PC-9 (cell line): ENCODE data around the gene ANKS6. TPM values are rescaled to one million over a fixed set of nuclear protein-coding genes. Genes with fewer than 3 reads are reported as not detected.

Experiments used
- BruUV-seq: library from RNA; stranded (reverse); fragments of 400-500 nt; replicated peaks from 2 replicates; lab custom pipeline; 2021; lab: Mats Ljungman, UMichigan
- CTCF ChIA-PET: fragments of 300-600 bp; sonication (Branson Sonifier 250); formaldehyde crosslinking; loops from one replicate; lab custom pipeline; 2022; ENCODE audit warnings: antibody characterized with exemption; lab: Charles Lee
- POLR2A ChIA-PET: fragments of 300-600 bp; sonication (Branson Sonifier 250); formaldehyde crosslinking; loops from one replicate; lab custom pipeline; 2022; ENCODE audit warnings: antibody characterized with exemption; ENCODE audit not compliant: unreplicated experiment; lab: Charles Lee
- DNase-seq, 2 experiments: peaks; one replicate each; pipeline versions ENCODE4 v3.0.0 to v3.0.0-alpha.2; 2015 to 2022; ENCODE audit warnings: mixed read lengths in 1 of 2
- H2AFZ ChIP-seq: fragments of 200-600 bp; sonication (generic); 2 replicates; pipeline ENCODE4 v1.8.1; 2017; ENCODE audit warnings: antibody characterized with exemption
- H3F3A ChIP-seq: fragments of 200-600 bp; sonication (generic); 2 replicates; pipeline ENCODE4 v1.8.1; 2017; ENCODE audit warnings: antibody characterized with exemption, mild to moderate bottlenecking, low read depth; ENCODE audit not compliant: insufficient read depth
- H3K27ac ChIP-seq: fragments of 200-600 bp; sonication (generic); 2 replicates; pipeline ENCODE4 v1.6.1; 2016; ENCODE audit warnings: mixed run types
- H3K27me3 ChIP-seq: fragments of 200-600 bp; sonication (generic); 2 replicates; pipeline ENCODE4 v1.6.1; 2016; ENCODE audit warnings: low read depth, mixed run types; ENCODE audit not compliant: insufficient read depth
- H3K36me3 ChIP-seq: fragments of 200-600 bp; sonication (generic); 2 replicates; pipeline ENCODE4 v1.6.1; 2016; ENCODE audit warnings: low read depth, mixed run types
- H3K4me1 ChIP-seq: fragments of 200-600 bp; sonication (generic); replicated peaks from 2 replicates; pipeline ENCODE4 v1.6.1; 2016; ENCODE audit warnings: mixed run types; ENCODE audit not compliant: insufficient read depth
- H3K4me2 ChIP-seq: fragments of 200-600 bp; sonication (generic); 2 replicates; pipeline ENCODE4 v1.6.1; 2017; ENCODE audit warnings: mixed run types
- H3K4me3 ChIP-seq: fragments of 200-600 bp; sonication (generic); 2 replicates; pipeline ENCODE4 v1.6.1; 2016; ENCODE audit warnings: mixed run types
- H3K79me2 ChIP-seq: fragments of 200-600 bp; sonication (generic); 2 replicates; pipeline ENCODE4 v1.6.1; 2017; ENCODE audit warnings: low read depth, mixed run types
- H3K9me2 ChIP-seq: fragments of 200-600 bp; sonication (generic); 2 replicates; pipeline ENCODE4 v1.8.1; 2017; ENCODE audit warnings: mild to moderate bottlenecking; ENCODE audit not compliant: insufficient read depth
- H3K9me3 ChIP-seq: fragments of 200-600 bp; sonication (generic); 2 replicates; pipeline ENCODE4 v1.8.1; 2016; ENCODE audit warnings: low read depth; ENCODE audit not compliant: insufficient read depth
- H4K20me1 ChIP-seq: fragments of 200-600 bp; sonication (generic); 2 replicates; pipeline ENCODE4 v1.8.1; 2017; ENCODE audit not compliant: insufficient read depth
- EZH2 ChIP-seq: fragments of 200-600 bp; sonication (generic); IDR thresholded peaks from 2 replicates; pipeline ENCODE4 v1.8.0; 2017; ENCODE audit warnings: antibody characterized with exemption, low read depth
- intact Hi-C: fragments of 100-400 bp; cut with micrococcal nuclease; formaldehyde crosslinking; loops from one replicate; pipeline ENCODE4 v1.10.0; 2022; ENCODE audit not compliant: unreplicated experiment
- total RNA-seq: library from RNA; stranded (reverse); gene quantifications from 2 replicates; pipeline ENCODE4 v1.2.3, GENCODE V29; 2021
- TF ChIP-seq, protein P1 (sequence below): fragments of 200-600 bp; sonication (generic); conservative IDR thresholded peaks from 2 replicates; pipeline ENCODE4 v1.6.1; 2017; ENCODE audit warnings: mixed run types, antibody characterized with exemption, mild to moderate bottlenecking, moderate library complexity

The ANKS6 gene
- total RNA-seq, 1 experiment from 2014 or later, result 74.7 TPM

DNA sequence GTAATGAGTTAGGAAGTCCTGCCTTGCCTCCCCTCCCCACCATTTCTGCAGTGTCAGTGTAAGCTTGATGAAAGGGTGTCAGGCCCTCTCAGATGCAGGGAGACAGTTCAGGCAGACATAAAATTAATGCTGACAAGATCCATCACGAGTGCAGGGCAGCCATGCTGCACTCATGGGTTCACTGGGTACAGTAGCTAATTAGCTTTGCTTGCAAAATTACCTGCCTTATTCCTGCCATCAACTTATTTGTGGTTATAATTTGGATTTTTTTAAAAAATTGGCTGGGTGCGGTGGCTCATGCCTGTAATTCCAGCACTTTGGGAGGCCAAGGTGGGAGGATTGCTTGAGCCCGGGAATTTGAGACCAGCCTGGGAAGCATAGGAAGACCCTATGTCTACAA, 29.1 kb upstream of the ANKS6 start:
- no peak overlapping the region for H2AFZ ChIP-seq
- BruUV-seq, result no TSS peak
- no peaks in the 10 kb centered on the region for H3K79me2 ChIP-seq
- H3K4me2 ChIP-seq, result no peak overlapping the region
- no peak for DNase-seq
- no peaks in the 10 kb centered on the region for H3K9me2 ChIP-seq
- no peaks in the 10 kb centered on the region for H3F3A ChIP-seq
- H3K27ac ChIP-seq, result no peak overlapping the region
- H3K4me1 ChIP-seq, result no peaks in the 10 kb centered on the region
- H3K9me3 ChIP-seq, result no peaks in the 10 kb centered on the region
- no peaks in the 10 kb centered on the region for H3K27me3 ChIP-seq
- TF ChIP-seq EZH2, result no peak
- TF ChIP-seq, protein P1, sequence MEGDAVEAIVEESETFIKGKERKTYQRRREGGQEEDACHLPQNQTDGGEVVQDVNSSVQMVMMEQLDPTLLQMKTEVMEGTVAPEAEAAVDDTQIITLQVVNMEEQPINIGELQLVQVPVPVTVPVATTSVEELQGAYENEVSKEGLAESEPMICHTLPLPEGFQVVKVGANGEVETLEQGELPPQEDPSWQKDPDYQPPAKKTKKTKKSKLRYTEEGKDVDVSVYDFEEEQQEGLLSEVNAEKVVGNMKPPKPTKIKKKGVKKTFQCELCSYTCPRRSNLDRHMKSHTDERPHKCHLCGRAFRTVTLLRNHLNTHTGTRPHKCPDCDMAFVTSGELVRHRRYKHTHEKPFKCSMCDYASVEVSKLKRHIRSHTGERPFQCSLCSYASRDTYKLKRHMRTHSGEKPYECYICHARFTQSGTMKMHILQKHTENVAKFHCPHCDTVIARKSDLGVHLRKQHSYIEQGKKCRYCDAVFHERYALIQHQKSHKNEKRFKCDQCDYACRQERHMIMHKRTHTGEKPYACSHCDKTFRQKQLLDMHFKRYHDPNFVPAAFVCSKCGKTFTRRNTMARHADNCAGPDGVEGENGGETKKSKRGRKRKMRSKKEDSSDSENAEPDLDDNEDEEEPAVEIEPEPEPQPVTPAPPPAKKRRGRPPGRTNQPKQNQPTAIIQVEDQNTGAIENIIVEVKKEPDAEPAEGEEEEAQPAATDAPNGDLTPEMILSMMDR, result no peak
- H3K4me3 ChIP-seq, result no peak overlapping the region
- POLR2A ChIA-PET, result no interaction called here
- H3K36me3 ChIP-seq, result peaks cover 9% of the 10 kb centered on the region; the same call in 1 of the 2 replicates
- no peaks in the 10 kb centered on the region for H4K20me1 ChIP-seq
- intact Hi-C loops, result no loop called here
- CTCF ChIA-PET, result no interaction called here

DNA sequence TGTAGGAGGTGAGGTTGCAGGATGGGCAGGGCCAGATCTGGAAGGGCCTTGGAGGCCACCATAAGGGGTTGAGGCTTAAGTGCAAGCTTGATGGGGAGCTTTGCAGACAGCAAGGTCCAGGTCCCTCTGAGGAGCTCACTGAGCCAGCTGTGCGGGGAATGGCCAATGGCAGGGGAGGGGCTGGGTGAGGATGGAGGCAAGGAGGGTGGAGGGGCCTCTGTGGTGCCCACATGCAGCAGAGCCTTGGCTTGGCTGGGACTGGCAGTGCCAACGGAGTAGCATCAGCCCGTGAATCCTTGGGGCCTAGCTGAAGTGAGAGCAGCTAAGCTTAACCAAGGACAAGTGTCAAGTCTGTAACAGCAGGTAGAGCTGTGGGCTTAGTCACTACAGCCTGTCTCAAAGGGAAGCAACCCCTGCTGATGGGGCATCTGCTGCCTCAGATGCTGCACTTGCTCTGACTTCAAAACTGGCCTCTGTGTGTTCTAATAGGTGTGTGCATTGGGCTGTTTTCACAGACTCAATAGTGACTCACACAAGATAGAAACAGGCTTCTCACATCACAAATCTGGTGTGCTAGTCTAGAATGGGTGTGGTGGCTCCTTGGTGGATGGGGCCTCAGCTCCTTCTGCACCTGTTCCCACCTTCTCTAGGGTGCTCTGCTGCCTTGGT, 27.4 kb upstream of the ANKS6 start:
- Histone ChIP-seq H2AFZ (no peak overlapping the region), H3K27ac (no peak overlapping the region), H3K4me1 (no peaks in the 10 kb centered on the region)

DNA sequence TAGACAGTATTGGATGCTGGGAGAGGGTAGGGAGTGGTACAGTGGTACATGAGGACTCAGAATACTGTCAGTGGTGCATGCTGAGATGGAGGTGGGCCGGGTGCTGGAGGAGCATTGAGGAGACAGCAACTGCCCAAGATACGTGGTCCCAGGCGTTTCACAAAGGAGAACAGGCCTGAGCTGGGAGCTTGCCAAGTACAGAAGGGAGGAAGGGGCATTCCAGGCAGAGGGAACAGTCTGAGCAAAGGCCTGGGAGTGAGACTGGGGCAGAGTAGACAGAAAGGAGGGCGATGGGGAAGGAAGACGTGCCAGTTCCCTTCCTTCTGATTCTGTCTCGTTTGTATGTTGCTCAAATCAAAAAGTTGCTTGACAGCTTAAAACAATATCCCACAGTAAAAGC, 26.3 kb upstream of the ANKS6 start:
- Histone ChIP-seq H2AFZ (no peak overlapping the region), H3F3A (no peaks in the 10 kb centered on the region), H3K4me2 (no peak overlapping the region), H3K9me2 (no peaks in the 10 kb centered on the region), H3K4me1 (no peaks in the 10 kb centered on the region), H3K27ac (no peak overlapping the region), H3K9me3 (no peaks in the 10 kb centered on the region), H3K79me2 (no peaks in the 10 kb centered on the region), H3K4me3 (no peak overlapping the region), H4K20me1 (no peaks in the 10 kb centered on the region), H3K36me3 (peaks cover 9% of the 10 kb centered on the region; the same call in 1 of the 2 replicates), H3K27me3 (no peaks in the 10 kb centered on the region)
- BruUV-seq, result no TSS peak
- no peak for DNase-seq
- POLR2A ChIA-PET, result no interaction called here
- intact Hi-C loops, result no loop called here
- CTCF ChIA-PET, result no interaction called here
- TF ChIP-seq, protein P1, result no peak
- no peak for TF ChIP-seq EZH2

More for the DNA sequence above, 27.4 kb upstream of the ANKS6 start:
- TF ChIP-seq EZH2, result no peak
- TF ChIP-seq, protein P1, result no peak
- BruUV-seq, result no TSS peak
- no peak overlapping the region for H3K4me2 ChIP-seq
- H4K20me1 ChIP-seq, result no peaks in the 10 kb centered on the region
- no peaks in the 10 kb centered on the region for H3K27me3 ChIP-seq
- POLR2A ChIA-PET, result interaction anchor here (0.7 kb wide), 1 partner anchor 344 kb away, joined by 7 read pairs; no protein-coding TSS in a partner anchor
- H3K36me3 ChIP-seq, result peaks cover 9% of the 10 kb centered on the region; the same call in 1 of the 2 replicates
- no peaks in the 10 kb centered on the region for H3K79me2 ChIP-seq
- DNase-seq, result no peak
- no peaks in the 10 kb centered on the region for H3K9me2 ChIP-seq
- intact Hi-C loops, result no loop called here
- H3K9me3 ChIP-seq, result no peaks in the 10 kb centered on the region
- no peak overlapping the region for H3K4me3 ChIP-seq
- H3F3A ChIP-seq, result no peaks in the 10 kb centered on the region
- CTCF ChIA-PET, result no interaction called here
